Gastrocnemius medialis (tissue), 4 donors: Measurements from ENCODE around the gene MTMR4.

ENCODE experiments used
- CTCF ChIP-seq, 5 experiments: fragments of 450-650 bp in 3 of 5; fragments of 200-600 bp in 2 of 5; sonication (generic) in 2 of 5; IDR thresholded peaks in 4 of 5; conservative IDR thresholded peaks in 1 of 5; 1 replicate in 4 of 5; 2 replicates in 1 of 5; pipeline ENCODE4 v1.5.1; 2016 to 2019; ENCODE audit warnings: antibody characterized with exemption in 5 of 5, mild to moderate bottlenecking in 3 of 5, moderate library complexity in 3 of 5
- POLR2A ChIP-seq, 2 donors: fragments of 450-650 bp; IDR thresholded peaks; one replicate each; pipeline ENCODE4 v1.6.1; 2017; ENCODE audit warnings: antibody characterized with exemption in 2 of 2, mild to moderate bottlenecking in 2 of 2, moderate library complexity in 2 of 2

GRCh38 chr17:58470356-58470755 lies 44.1 kb downstream of the MTMR4 start:
- TF ChIP-seq CTCF (IDR thresholded peaks at IDR 0.05 in 4 of 5, conservative IDR thresholded peaks at IDR 0.05 in 1 of 5) (no peak), POLR2A (IDR thresholded peaks at IDR 0.05) (no peak)
